Breast epithelium (tissue), 4 donors: ENCODE data around the gene NSMCE1. TPM values are rescaled to one million over a fixed set of nuclear protein-coding genes. Genes with fewer than 3 reads are reported as not detected.

ENCODE experiments used
- DNase-seq, 2 donors: peaks; one replicate each; pipeline ENCODE4 v3.0.0-alpha.2; 2019; ENCODE audit warnings: low spot score in 2 of 2
- H3K27ac ChIP-seq, 2 donors: fragments of 200-600 bp; sonication (generic) in 1 of 2; one replicate each; pipeline ENCODE4 v1.5.1; 2016 to 2019; ENCODE audit warnings: mild to moderate bottlenecking in 1 of 2
- H3K27me3 ChIP-seq, 2 donors: fragments of 200-600 bp; sonication (generic) in 1 of 2; one replicate each; pipeline versions ENCODE4 v1.5.1 to v1.6.0; 2017 to 2019; ENCODE audit warnings: control low read depth in 1 of 2, mild to moderate bottlenecking in 1 of 2
- H3K36me3 ChIP-seq: fragments of 200-600 bp; one replicate; pipeline ENCODE4 v1.5.1; 2019
- H3K4me1 ChIP-seq, 2 donors: fragments of 200-600 bp; sonication (generic); one replicate each; pipeline ENCODE4 v1.5.1; 2016 to 2019; ENCODE audit warnings: control low read depth in 1 of 2
- H3K4me3 ChIP-seq, 3 donors: fragments of 200-600 bp; sonication (generic); 1 replicate in 2 of 3; 2 replicates in 1 of 3; pipeline ENCODE4 v1.5.1; 2016 to 2019; ENCODE audit warnings: mild to moderate bottlenecking in 3 of 3, moderate library complexity in 2 of 3
- H3K9me3 ChIP-seq, 2 donors: fragments of 200-600 bp; sonication (generic) in 1 of 2; one replicate each; pipeline ENCODE4 v1.5.1; 2016 to 2019; ENCODE audit warnings: control low read depth in 1 of 2
- CTCF ChIP-seq, 3 donors: fragments of 450-650 bp; IDR thresholded peaks; one replicate each; pipeline ENCODE4 v1.5.1; 2016 to 2017; ENCODE audit warnings: antibody characterized with exemption in 3 of 3, mild to moderate bottlenecking in 3 of 3, moderate library complexity in 3 of 3
- POLR2A ChIP-seq: fragments of 450-650 bp; IDR thresholded peaks from one replicate; pipeline ENCODE4 v1.6.1; 2016; ENCODE audit warnings: antibody characterized with exemption, mild to moderate bottlenecking, moderate library complexity
- POLR2AphosphoS5 ChIP-seq, 3 donors: sonication (generic); formaldehyde crosslinking; IDR thresholded peaks; one replicate each; pipeline ENCODE4 v1.6.1; 2017; ENCODE audit warnings: antibody characterized with exemption in 3 of 3
- intact Hi-C: fragments of 100-400 bp; cut with DNase I; formaldehyde crosslinking; loops from one replicate; pipeline ENCODE4 v1.15.1; 2023; ENCODE audit warnings: low total_unique reads
- total RNA-seq, 3 donors: library from RNA; depleted of rRNA; stranded (reverse); fragments of >200 nt; gene quantifications; one replicate each; pipeline ENCODE4 v1.1.0, GENCODE V29; 2016

NSMCE1 gene
- total RNA-seq, 3 donors from 2014 or later: 32.4 to 54.6 (median 51.8) TPM

DNA sequence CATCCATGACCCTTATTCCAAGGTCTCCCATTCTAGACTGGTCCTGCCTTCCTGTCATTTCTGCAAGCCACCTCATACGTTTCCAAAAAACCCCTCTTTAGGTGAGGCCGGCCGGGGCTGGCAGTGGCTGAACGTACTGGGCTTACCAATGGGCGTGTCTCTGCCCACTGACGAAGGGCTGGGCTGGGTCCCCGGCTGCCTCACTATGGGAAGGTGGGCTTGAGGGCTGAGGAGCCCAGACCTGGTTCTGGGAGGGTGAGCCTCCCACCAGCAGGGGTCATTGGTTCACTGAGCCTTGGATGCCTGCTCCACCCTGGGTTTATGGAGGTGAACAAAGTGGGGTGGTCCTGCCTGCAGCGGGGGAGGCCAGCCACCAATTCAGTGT is 45.4 kb downstream of the NSMCE1 start:
- Histone ChIP-seq H3K27me3 (no peaks in the 10 kb centered on the region), H3K36me3 (no peaks in the 10 kb centered on the region), H3K27ac (peak overlapping the region; percentile 8 to 82), H3K4me3 (no peak overlapping the region), H3K9me3 (no peaks in the 10 kb centered on the region), H3K4me1 (no peaks in the 10 kb centered on the region)
- TF ChIP-seq CTCF (IDR thresholded peaks at IDR 0.05): no peak
- no peak for TF ChIP-seq POLR2AphosphoS5 (IDR thresholded peaks at IDR 0.05)
- no peak for TF ChIP-seq POLR2A
- intact Hi-C loops: no loop called here
- no peak for DNase-seq

- Histone ChIP-seq H3K27ac (peak overlapping the region; percentile 8 to 82), H3K27me3 (no peaks in the 10 kb centered on the region), H3K36me3 (no peaks in the 10 kb centered on the region), H3K4me3 (peak overlapping the region in 1 of 3 donors; percentile 28), H3K4me1 (no peaks in the 10 kb centered on the region), H3K9me3 (no peaks in the 10 kb centered on the region)
- intact Hi-C loops: no loop called here
- DNase-seq: no peak
- no peak for TF ChIP-seq CTCF (IDR thresholded peaks at IDR 0.05)
- TF ChIP-seq POLR2AphosphoS5 (IDR thresholded peaks at IDR 0.05): no peak
- no peak for TF ChIP-seq POLR2A
These were observed 46.0 kb downstream of the NSMCE1 start for GRCh38 chr16:27222249-27223225.

GRCh38 chr16:27221576-27222248 is 46.9 kb downstream of the NSMCE1 start:
- Histone ChIP-seq H3K27me3 (no peaks in the 10 kb centered on the region), H3K36me3 (no peaks in the 10 kb centered on the region), H3K27ac (peak overlapping the region; percentile 8 to 82), H3K4me3 (no peak overlapping the region), H3K4me1 (no peaks in the 10 kb centered on the region), H3K9me3 (no peaks in the 10 kb centered on the region)
- no peak for DNase-seq
- no peak for TF ChIP-seq POLR2A
- no peak for TF ChIP-seq CTCF (IDR thresholded peaks at IDR 0.05)
- no peak for TF ChIP-seq POLR2AphosphoS5 (IDR thresholded peaks at IDR 0.05)
- intact Hi-C loops: no loop called here

DNA sequence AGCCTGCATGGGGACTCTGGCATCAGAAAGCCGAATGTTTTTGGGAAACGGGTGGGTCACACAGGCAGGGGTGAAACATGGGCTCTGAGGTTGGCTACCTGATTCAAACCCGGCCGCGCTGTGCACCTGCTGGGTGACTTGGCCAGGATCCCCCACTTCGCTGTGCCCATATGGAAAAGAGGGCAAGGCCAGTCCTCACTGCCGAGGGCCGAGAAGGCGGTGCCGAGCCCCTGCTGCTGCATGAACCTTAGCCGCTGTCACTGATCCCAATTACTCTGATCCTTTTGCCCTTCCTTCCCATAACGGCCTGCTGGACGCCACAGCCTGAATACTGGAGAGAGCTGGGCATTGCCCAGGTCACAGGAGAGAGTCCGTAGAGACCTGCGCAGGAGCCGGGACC is 47.6 kb downstream of the NSMCE1 start:
- no peak overlapping the region for H3K4me3 ChIP-seq
- H3K36me3 ChIP-seq: no peaks in the 10 kb centered on the region
- no peaks in the 10 kb centered on the region for H3K9me3 ChIP-seq
- no peaks in the 10 kb centered on the region for H3K27me3 ChIP-seq
- H3K27ac ChIP-seq: no peak overlapping the region
- intact Hi-C loops: no loop called here
- no peak for DNase-seq
- TF ChIP-seq POLR2AphosphoS5 (IDR thresholded peaks at IDR 0.05) (no peak), POLR2A (no peak)
- no peaks in the 10 kb centered on the region for H3K4me1 ChIP-seq

GRCh38 chr16:27220527-27220926 is 48.0 kb downstream of the NSMCE1 start:
- no peak for TF ChIP-seq POLR2AphosphoS5 (IDR thresholded peaks at IDR 0.05)
- TF ChIP-seq POLR2A: no peak
- no peak for TF ChIP-seq CTCF (IDR thresholded peaks at IDR 0.05)
- intact Hi-C loops: no loop called here
- DNase-seq: no peak
- no peaks in the 10 kb centered on the region for H3K36me3 ChIP-seq
- H3K4me3 ChIP-seq: no peak overlapping the region
- no peaks in the 10 kb centered on the region for H3K4me1 ChIP-seq
- H3K27ac ChIP-seq: no peak overlapping the region
- no peaks in the 10 kb centered on the region for H3K27me3 ChIP-seq
- H3K9me3 ChIP-seq: no peaks in the 10 kb centered on the region
